H1 (cell line): ENCODE data around the gene STK40. TPM values are rescaled to one million over a fixed set of nuclear protein-coding genes. Genes with fewer than 3 reads are reported as not detected.

ENCODE experiments used
- ATF3 ChIP-seq: IDR thresholded peaks from 2 replicates; pipeline ENCODE4 v1.6.1; 2011; ENCODE audit warnings: low read depth, mild to moderate bottlenecking, low read length; ENCODE audit not compliant: insufficient read depth
- BCL11A ChIP-seq, 2 experiments: IDR thresholded peaks; one replicate each; pipeline ENCODE4 v1.6.1; 2011; ENCODE audit warnings: low read depth in 2 of 2, low read length in 2 of 2, mild to moderate bottlenecking in 2 of 2
- BRCA1 ChIP-seq: IDR thresholded peaks from 2 replicates; pipeline ENCODE4 v1.6.1; 2012; ENCODE audit warnings: low read depth, low read length, improper control_type of control experiment
- CHD7 ChIP-seq: fragments of 300-600 bp; sonication (generic); IDR thresholded peaks from 2 replicates; pipeline ENCODE4 v1.7.1; 2012; ENCODE audit warnings: low read length, moderate library complexity, mild to moderate bottlenecking, inconsistent platforms; ENCODE audit not compliant: insufficient replicate concordance
- GABPA ChIP-seq: IDR thresholded peaks from 2 replicates; pipeline ENCODE4 v1.6.1; 2011; ENCODE audit warnings: mild to moderate bottlenecking, low read length, moderate library complexity, borderline replicate concordance; ENCODE audit not compliant: insufficient read depth
- PHF8 ChIP-seq: fragments of 200-600 bp; sonication (generic); conservative IDR thresholded peaks from 2 replicates; pipeline ENCODE4 v1.7.1; 2012; ENCODE audit warnings: low read depth, mild to moderate bottlenecking, inconsistent platforms, low read length, moderate library complexity
- SIN3A ChIP-seq, 2 experiments: IDR thresholded peaks in 1 of 2; conservative IDR thresholded peaks in 1 of 2; 2 replicates each; pipeline ENCODE4 v1.6.1; 2011 to 2012; ENCODE audit warnings: low read length in 2 of 2, improper control_type of control experiment in 1 of 2, low read depth in 1 of 2, mild to moderate bottlenecking in 1 of 2
- SP2 ChIP-seq: IDR thresholded peaks from 2 replicates; pipeline ENCODE4 v1.6.1; 2012; ENCODE audit warnings: mild to moderate bottlenecking, low read length, inconsistent platforms
- TAF1 ChIP-seq: IDR thresholded peaks from 2 replicates; pipeline ENCODE4 v1.6.1; 2011; ENCODE audit warnings: mild to moderate bottlenecking, low read depth, low read length
- TBP ChIP-seq: IDR thresholded peaks from 2 replicates; pipeline ENCODE4 v1.6.1; 2011; ENCODE audit warnings: low read depth, low read length, improper control_type of control experiment
- YY1 ChIP-seq: IDR thresholded peaks from 2 replicates; pipeline ENCODE4 v1.6.1; 2011; ENCODE audit warnings: low read depth, mild to moderate bottlenecking, low read length
- polyA plus RNA-seq, 7 experiments: library from polyadenylated mRNA; depleted of rRNA in 3 of 7; stranded (reverse) in 5 of 7; unstranded in 2 of 7; fragments of >200 nt in 5 of 7; fragments of 200-250 nt in 2 of 7; gene quantifications; 1 replicate in 5 of 7; 2 replicates in 1 of 7; 4 replicates in 1 of 7; pipeline versions ENCODE4 v1.2.1 to v1.2.3, GENCODE V29; 2011 to 2013; ENCODE audit warnings: missing spikeins in 2 of 7, mixed read lengths in 2 of 7
- total RNA-seq: library from RNA; stranded (reverse); fragmentation: NEBNext Ultra II Directional; extraction: Animal tissue kit (Norgen Biotek cat#: 25700); gene quantifications from 2 replicates; pipeline ENCODE4 v1.2.1, GENCODE V29; 2021

STK40 gene
- total and polyA plus RNA-seq, 2 of the 8 experiments (the other 6 are each of a cell fraction or from before 2014, with no cell fraction given), result 13.6 to 28.6 TPM

DNA sequence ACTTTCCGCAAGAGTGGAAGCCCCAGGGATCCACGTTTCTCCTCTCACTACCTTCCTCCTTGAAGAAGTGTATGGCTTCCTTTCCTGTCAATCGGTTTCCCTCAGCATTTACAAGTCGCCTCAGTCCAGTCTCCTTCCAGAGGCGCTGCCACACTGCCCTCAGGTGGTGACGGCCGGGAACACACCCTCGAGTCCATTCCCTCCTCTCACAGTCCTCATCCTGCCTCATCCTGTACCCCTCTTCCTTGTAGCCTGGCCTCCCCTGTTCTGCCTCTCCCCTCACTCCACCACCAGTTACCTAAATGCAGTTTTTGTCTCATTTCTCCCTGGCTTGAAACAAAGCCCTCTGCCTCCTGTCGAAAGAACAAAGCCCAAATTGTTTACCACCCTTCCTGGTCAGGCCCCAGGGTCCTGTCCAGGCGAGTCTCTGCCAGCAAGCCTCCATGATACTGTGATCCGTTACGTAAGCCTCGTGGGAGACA lies 35.2 kb upstream of the STK40 start (continued):
- no peak for TF ChIP-seq CHD7
- no peak for TF ChIP-seq BCL11A (IDR thresholded peaks at IDR 0.05; ENCODE audit: low read depth in 2 of 2, low read length in 2 of 2)
- TF ChIP-seq TAF1, result peak; percentile 16; the same call in 1 of the 2 replicates
- no peak for TF ChIP-seq GABPA
- no peak for TF ChIP-seq SP2
- peak; percentile 22; the same call in 1 of the 2 replicates for TF ChIP-seq YY1
- no peak for TF ChIP-seq ATF3
- TF ChIP-seq TBP, result no peak
- peak in 1 of 2 experiments; percentile 72; a peak in 1 of 4 replicates for TF ChIP-seq SIN3A (conservative IDR thresholded peaks at IDR 0.05 in 1 of 2, IDR thresholded peaks at IDR 0.05 in 1 of 2; ENCODE audit: low read depth in 1 of 2, low read length in 2 of 2)
- TF ChIP-seq PHF8, result no peak
- 0 out of 2 replicates have a peak, but pooled peaks have one; percentile 9 for TF ChIP-seq BRCA1
